Activated T-helper 1 cell treated with anti-CD3 and anti-CD28 coated beads, Interleukin-12 subunit alpha, Interleukin-12 subunit beta, Interleukin-2, Interleukin-4 antibody, amounts not matched to agents 30 ng/mL and 10 ng/mL and 1 ng/mL, durations not matched to agents 14 hours and 24 hours and 36 hours (primary cell): ENCODE data around the gene CD99. TPM values are rescaled to one million over a fixed set of nuclear protein-coding genes. Genes with fewer than 3 reads are reported as not detected.
A peak's percentile ranks its signal among the peaks of the same experiment; 100 is the strongest.
"Not testable (repeated sequence)": the region's sequence is repeated elsewhere in the genome, so short reads cannot be mapped to it uniquely, and the experiment has no call there.

Experiments used
- DNase-seq: peaks from one replicate; pipeline ENCODE4 v3.0.0; 2021; ENCODE audit warnings: low spot score
- H3K27ac Mint-ChIP-seq: one replicate; pipeline ENCODE4 v1.8.0; 2021; ENCODE audit warnings: mild to moderate bottlenecking, mixed read lengths
- H3K27me3 Mint-ChIP-seq: one replicate; pipeline ENCODE4 v1.8.0; 2022; ENCODE audit warnings: mild to moderate bottlenecking, moderate library complexity, mixed read lengths; ENCODE audit not compliant: insufficient read depth
- H3K36me3 Mint-ChIP-seq: one replicate; pipeline ENCODE4 v1.8.0; 2021; ENCODE audit warnings: low read depth, mixed read lengths
- H3K4me1 Mint-ChIP-seq: one replicate; pipeline ENCODE4 v1.8.0; 2021; ENCODE audit warnings: low read depth, mixed read lengths
- H3K4me3 Mint-ChIP-seq: one replicate; pipeline ENCODE4 v1.8.0; 2021; ENCODE audit warnings: mild to moderate bottlenecking, moderate library complexity, mixed read lengths
- H3K9me3 Mint-ChIP-seq: one replicate; pipeline ENCODE4 v1.8.0; 2021; ENCODE audit warnings: mixed read lengths
- intact Hi-C: fragments of 100-400 bp; cut with micrococcal nuclease; formaldehyde crosslinking; loops from one replicate; pipeline ENCODE4 v1.15.1; 2024
- total RNA-seq: library from RNA; stranded (reverse); gene quantifications from 2 replicates; pipeline ENCODE4 v1.2.3, GENCODE V29; 2022

CD99 gene
- total RNA-seq, 1 donor from 2014 or later = 421 TPM

- Mint-ChIP-seq H3K36me3 (peaks cover 55% of the 10 kb centered on the region), H3K4me1 (peaks cover 16% of the 10 kb centered on the region), H3K27ac (peak overlapping the region; percentile 44), H3K9me3 (no peaks in the 10 kb centered on the region), H3K4me3 (no peak overlapping the region), H3K27me3 (no peaks in the 10 kb centered on the region)
- intact Hi-C loops = no loop called here
- DNase-seq = no peak
Measured at GRCh38 chrX:2723286-2723879, 32.3 kb downstream of the CD99 start.

- H3K9me3 Mint-ChIP-seq, DNase-seq, H3K4me3 Mint-ChIP-seq, intact Hi-C loops, H3K4me1 Mint-ChIP-seq, H3K27ac Mint-ChIP-seq, H3K27me3 Mint-ChIP-seq: not testable (repeated sequence)
- H3K36me3 Mint-ChIP-seq = peaks cover 53% of the 10 kb centered on the region
Measured at GRCh38 chrX:2727264-2727663, 36.2 kb downstream of the CD99 start.

- Mint-ChIP-seq H3K27ac (peak overlapping the region; percentile 5), H3K36me3 (peaks cover 62% of the 10 kb centered on the region), H3K4me1 (no peaks in the 10 kb centered on the region), H3K27me3 (no peaks in the 10 kb centered on the region), H3K9me3 (no peaks in the 10 kb centered on the region), H3K4me3 (no peak overlapping the region)
- no peak for DNase-seq
- intact Hi-C loops = no loop called here
Measured at GRCh38 chrX:2732076-2732475, 41.0 kb downstream of the CD99 start.

DNA sequence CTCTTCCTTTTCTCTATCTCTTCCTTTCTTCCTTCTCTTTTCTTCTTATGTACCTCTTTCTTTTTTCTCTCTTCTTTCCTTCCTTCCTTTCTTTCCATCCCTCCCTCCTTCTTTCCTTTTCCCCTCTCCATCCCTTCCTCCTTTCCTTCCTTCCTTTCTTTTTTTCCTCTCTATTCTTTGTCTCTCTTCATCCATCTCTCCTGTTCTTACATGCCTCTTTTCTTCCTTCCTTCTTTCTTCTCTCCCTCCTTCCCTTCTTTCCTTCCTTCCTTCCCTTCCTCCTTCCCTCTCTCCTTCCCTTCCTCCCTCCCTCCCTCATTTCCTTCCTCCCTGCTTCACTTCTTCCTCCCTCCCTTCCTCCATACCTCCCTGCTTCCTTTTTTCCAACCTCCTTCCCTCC lies 41.6 kb downstream of the CD99 start:
- Mint-ChIP-seq H3K27me3 (no peaks in the 10 kb centered on the region), H3K36me3 (peaks cover 60% of the 10 kb centered on the region), H3K4me1 (no peaks in the 10 kb centered on the region), H3K9me3 (no peaks in the 10 kb centered on the region), H3K27ac (peak overlapping the region; percentile 5), H3K4me3 (no peak overlapping the region)
- intact Hi-C loops = no loop called here
- DNase-seq = no peak

GRCh38 chrX:2733286-2733685 lies 42.2 kb downstream of the CD99 start:
- no peak for DNase-seq
- Mint-ChIP-seq H3K9me3 (no peaks in the 10 kb centered on the region), H3K27me3 (no peaks in the 10 kb centered on the region), H3K4me1 (no peaks in the 10 kb centered on the region), H3K36me3 (peaks cover 60% of the 10 kb centered on the region), H3K27ac (peak overlapping the region; percentile 62), H3K4me3 (no peak overlapping the region)
- intact Hi-C loops = no loop called here

DNA sequence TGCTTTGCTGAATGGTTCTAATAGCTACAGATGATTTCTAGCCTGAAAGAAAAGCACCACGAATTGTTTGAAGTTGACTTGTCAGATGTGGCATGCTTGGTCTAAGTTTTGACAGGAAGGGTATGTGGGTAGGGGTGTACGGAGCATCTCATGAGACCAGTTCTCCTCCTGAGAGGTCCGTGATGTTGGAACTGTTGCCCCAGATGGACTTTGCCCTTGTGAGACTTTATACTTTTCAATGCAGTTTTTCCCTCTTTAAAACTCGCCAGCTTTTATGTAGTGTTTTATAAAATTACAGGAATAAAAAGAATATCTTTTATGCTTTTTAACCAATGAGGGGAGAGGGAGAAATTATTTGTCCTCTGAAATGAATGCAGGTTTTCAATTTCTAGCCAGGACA lies 44.2 kb downstream of the CD99 start:
- Mint-ChIP-seq H3K36me3 (peaks cover 58% of the 10 kb centered on the region), H3K27ac (no peak overlapping the region), H3K27me3 (no peaks in the 10 kb centered on the region), H3K4me3 (no peak overlapping the region), H3K4me1 (no peaks in the 10 kb centered on the region), H3K9me3 (no peaks in the 10 kb centered on the region)
- intact Hi-C loops = no loop called here
- DNase-seq = no peak

DNA sequence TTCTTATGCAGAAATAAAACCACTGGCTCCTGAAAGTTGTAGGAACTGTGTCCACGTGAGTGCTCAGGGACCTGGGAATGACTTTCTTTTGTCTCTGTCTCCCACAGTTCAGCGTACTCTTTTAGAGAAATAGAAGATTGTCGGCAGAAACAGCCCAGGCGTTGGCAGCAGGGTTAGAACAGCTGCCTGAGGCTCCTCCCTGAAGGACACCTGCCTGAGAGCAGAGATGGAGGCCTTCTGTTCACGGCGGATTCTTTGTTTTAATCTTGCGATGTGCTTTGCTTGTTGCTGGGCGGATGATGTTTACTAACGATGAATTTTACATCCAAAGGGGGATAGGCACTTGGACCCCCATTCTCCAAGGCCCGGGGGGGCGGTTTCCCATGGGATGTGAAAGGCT lies 49.6 kb downstream of the CD99 start:
- no peaks in the 10 kb centered on the region for H3K9me3 Mint-ChIP-seq
- H3K36me3 Mint-ChIP-seq = peaks cover 45% of the 10 kb centered on the region
- no peak overlapping the region for H3K4me3 Mint-ChIP-seq
- H3K27me3 Mint-ChIP-seq = no peaks in the 10 kb centered on the region
- no peak for DNase-seq
- H3K27ac Mint-ChIP-seq = peak overlapping the region; percentile 4
- intact Hi-C loops = no loop called here
- H3K4me1 Mint-ChIP-seq = no peaks in the 10 kb centered on the region

DNA sequence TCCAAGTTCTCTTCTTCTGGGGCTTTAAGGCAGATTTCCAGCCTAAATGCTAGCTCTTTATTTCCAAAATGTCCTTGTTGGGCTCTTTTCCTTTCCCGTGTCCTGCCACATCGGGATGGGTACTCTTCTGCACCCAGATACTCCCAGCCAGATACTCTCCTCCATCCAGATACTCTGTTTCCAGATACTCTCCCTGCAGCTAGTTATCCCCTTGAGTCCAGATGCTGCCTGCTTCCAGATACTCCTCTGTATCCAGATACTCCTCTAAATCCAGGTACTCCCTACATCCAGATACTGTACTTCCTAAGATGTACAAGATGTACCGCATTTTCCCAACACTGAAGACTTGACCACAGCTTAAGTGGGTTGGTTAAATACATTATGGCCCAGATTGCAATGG lies 50.3 kb downstream of the CD99 start:
- Mint-ChIP-seq H3K36me3 (peaks cover 41% of the 10 kb centered on the region), H3K4me3 (no peak overlapping the region)

GRCh38 chrX:2746250-2746649 lies 55.2 kb downstream of the CD99 start:
- H3K36me3 Mint-ChIP-seq = peaks cover 17% of the 10 kb centered on the region
- H3K4me1 Mint-ChIP-seq, H3K4me3 Mint-ChIP-seq, DNase-seq, intact Hi-C loops, H3K27me3 Mint-ChIP-seq, H3K27ac Mint-ChIP-seq, H3K9me3 Mint-ChIP-seq: not testable (repeated sequence)

More for the DNA sequence above, 50.3 kb downstream of the CD99 start:
- no peak for DNase-seq
- Mint-ChIP-seq H3K4me1 (peaks cover 5% of the 10 kb centered on the region), H3K27me3 (no peaks in the 10 kb centered on the region), H3K9me3 (no peaks in the 10 kb centered on the region), H3K27ac (no peak overlapping the region)
- intact Hi-C loops = no loop called here

GRCh38 chrX:2748171-2748814 lies 57.2 kb downstream of the CD99 start:
- no peak for DNase-seq
- H3K4me3 Mint-ChIP-seq = no peak overlapping the region
- H3K9me3 Mint-ChIP-seq = no peaks in the 10 kb centered on the region
- H3K36me3 Mint-ChIP-seq = peaks cover 4% of the 10 kb centered on the region
- peaks cover 5% of the 10 kb centered on the region for H3K4me1 Mint-ChIP-seq
- intact Hi-C loops = no loop called here
- H3K27me3 Mint-ChIP-seq = no peaks in the 10 kb centered on the region
- no peak overlapping the region for H3K27ac Mint-ChIP-seq

DNA sequence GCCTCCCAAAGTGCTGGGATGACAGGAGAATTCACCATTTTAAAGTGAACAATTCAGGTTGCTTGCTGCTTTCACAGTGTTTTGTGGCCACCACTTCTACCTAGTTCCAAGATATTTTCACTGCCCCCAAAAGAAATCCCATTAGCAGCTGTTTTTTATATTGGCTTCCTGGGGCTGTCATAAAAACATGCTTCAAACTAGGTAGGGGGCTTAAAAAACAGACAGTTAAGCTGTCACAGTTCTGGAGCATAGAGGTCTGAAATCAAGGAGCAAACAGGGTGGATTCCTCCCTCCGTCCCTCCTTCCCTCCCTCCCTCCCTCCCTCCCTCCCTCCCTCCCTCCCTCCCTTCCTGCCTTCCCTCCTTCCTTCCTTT lies 57.7 kb downstream of the CD99 start:
- no peak for DNase-seq
- Mint-ChIP-seq H3K9me3 (no peaks in the 10 kb centered on the region), H3K4me1 (peaks cover 5% of the 10 kb centered on the region), H3K27ac (no peak overlapping the region), H3K4me3 (no peak overlapping the region), H3K36me3 (peaks cover 3% of the 10 kb centered on the region), H3K27me3 (no peaks in the 10 kb centered on the region)
- intact Hi-C loops = no loop called here

DNA sequence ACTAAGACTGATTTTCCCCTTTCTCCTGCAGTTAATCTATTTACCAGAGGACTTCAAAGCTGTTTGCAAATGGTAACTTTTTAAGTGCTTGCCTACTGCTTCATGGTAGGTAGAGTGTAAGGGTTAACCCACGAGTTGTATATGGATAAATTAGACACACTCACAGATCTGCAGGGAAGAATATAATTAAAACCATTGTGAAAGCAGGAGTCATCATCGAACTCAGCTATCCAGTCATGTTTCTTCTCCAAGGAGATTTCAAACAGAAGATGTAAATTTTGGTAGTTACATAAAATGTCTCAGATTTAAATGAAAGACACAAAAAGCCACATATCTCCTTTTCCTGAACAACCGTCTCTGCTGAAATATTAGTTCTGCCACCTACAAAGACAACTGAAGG lies 60.2 kb downstream of the CD99 start:
- no peak overlapping the region for H3K27ac Mint-ChIP-seq
- no peak overlapping the region for H3K4me3 Mint-ChIP-seq
- H3K4me1 Mint-ChIP-seq = no peaks in the 10 kb centered on the region
- no peaks in the 10 kb centered on the region for H3K27me3 Mint-ChIP-seq
- no peak for DNase-seq
- intact Hi-C loops = no loop called here
- no peaks in the 10 kb centered on the region for H3K9me3 Mint-ChIP-seq
- no peaks in the 10 kb centered on the region for H3K36me3 Mint-ChIP-seq

DNA sequence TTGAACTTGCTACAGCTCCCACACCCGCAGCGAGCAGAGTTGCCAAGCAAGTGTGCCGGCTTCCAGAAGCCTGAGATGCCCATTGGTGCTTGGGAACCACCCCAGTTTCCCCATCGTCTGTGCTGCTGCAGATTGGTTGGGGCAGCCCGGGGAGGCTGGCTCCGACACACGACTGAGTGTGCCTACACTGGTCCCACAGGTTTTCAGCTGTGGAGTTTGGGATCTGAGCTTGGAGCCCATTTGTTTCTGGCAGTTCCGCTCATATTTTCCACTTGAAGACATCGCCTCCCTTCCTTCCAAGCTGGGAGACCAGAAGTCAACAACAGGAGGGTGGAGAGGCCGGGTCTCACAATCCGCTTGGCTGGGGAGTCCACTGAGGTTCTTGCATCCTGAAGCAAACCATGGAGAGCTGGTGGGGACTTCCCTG lies 60.8 kb downstream of the CD99 start, which contains the start of gene XG:
Gene XG (plus strand): TSS at position 167 of the 427 bp plus-strand sequence. CDS start 235 bp downstream, at position 402.
- H3K4me3 Mint-ChIP-seq, H3K27me3 Mint-ChIP-seq, H3K27ac Mint-ChIP-seq, H3K36me3 Mint-ChIP-seq, intact Hi-C loops, H3K4me1 Mint-ChIP-seq, DNase-seq, H3K9me3 Mint-ChIP-seq: not testable (repeated sequence)

DNA sequence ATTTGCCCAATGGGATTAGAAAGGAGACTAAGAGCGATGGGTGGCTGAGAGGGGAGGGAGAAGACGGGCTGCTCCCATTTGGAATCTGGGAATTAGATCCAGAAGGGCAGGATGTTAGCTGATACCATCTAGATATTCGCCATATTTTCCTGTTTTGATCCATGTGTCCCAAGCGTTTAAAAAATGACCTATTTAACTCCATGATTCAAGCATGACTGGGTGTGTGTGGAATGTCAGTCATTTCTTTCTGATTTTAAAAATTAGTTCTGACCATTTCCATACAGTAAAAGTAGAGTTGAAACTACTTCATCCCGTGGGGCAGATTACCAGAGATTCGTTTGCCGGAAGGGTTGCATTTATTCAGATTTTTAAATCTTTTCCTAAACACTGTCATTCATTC lies 61.3 kb downstream of the CD99 start:
- H3K36me3 Mint-ChIP-seq, H3K27me3 Mint-ChIP-seq, H3K4me1 Mint-ChIP-seq, H3K9me3 Mint-ChIP-seq, DNase-seq, H3K4me3 Mint-ChIP-seq, H3K27ac Mint-ChIP-seq, intact Hi-C loops: not testable (repeated sequence)
